ENCODE measurements around the gene CXCL1. TPM values are rescaled to one million over a fixed set of nuclear protein-coding genes. Genes with fewer than 3 reads are reported as not detected.

The CXCL1 gene
- total and polyA plus RNA-seq, 3 donors from 2014 or later = 0.74 to 1.5 TPM; not detected in 1

DNA sequence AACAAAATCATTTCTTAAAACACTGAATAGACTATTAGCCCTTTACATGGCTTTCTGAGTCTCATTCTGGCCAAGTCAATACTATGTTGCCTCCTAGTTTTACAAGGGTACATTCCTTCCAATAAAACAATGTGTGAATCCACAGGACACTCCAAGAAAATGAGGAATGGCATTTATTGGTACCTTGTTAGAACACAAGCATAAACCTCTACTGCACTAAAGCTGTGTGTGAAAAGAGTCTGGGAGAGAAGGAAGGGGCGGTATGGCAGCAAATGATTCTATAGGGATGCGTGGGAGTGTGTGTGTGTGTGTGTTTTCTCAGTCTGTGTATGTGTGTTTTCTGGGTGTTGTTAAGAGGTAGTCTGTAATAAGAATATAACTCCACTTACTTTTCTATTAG lies 48.9 kb downstream of the CXCL1 start:
- Histone ChIP-seq H3K27me3 (no peaks in the 10 kb centered on the region), H3K4me1 (no peaks in the 10 kb centered on the region), H3K27ac (no peak overlapping the region), H3K36me3 (ENCODE audit: low read depth, missing control alignments) (no peaks in the 10 kb centered on the region), H3K9me3 (no peaks in the 10 kb centered on the region), H3K4me3 (no peak overlapping the region)
- 69 to 71% methylated on average over 2 of the region's 2 CpGs for WGBS, 2 donors
- no peak for DNase-seq
- intact Hi-C loops (cut with DNase I; ENCODE audit: low total_unique reads) = no loop called here
- no peak for TF ChIP-seq POLR2A (IDR thresholded peaks at IDR 0.05)
- TF ChIP-seq, protein P1, sequence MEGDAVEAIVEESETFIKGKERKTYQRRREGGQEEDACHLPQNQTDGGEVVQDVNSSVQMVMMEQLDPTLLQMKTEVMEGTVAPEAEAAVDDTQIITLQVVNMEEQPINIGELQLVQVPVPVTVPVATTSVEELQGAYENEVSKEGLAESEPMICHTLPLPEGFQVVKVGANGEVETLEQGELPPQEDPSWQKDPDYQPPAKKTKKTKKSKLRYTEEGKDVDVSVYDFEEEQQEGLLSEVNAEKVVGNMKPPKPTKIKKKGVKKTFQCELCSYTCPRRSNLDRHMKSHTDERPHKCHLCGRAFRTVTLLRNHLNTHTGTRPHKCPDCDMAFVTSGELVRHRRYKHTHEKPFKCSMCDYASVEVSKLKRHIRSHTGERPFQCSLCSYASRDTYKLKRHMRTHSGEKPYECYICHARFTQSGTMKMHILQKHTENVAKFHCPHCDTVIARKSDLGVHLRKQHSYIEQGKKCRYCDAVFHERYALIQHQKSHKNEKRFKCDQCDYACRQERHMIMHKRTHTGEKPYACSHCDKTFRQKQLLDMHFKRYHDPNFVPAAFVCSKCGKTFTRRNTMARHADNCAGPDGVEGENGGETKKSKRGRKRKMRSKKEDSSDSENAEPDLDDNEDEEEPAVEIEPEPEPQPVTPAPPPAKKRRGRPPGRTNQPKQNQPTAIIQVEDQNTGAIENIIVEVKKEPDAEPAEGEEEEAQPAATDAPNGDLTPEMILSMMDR (IDR thresholded peaks at IDR 0.05) = no peak

DNA sequence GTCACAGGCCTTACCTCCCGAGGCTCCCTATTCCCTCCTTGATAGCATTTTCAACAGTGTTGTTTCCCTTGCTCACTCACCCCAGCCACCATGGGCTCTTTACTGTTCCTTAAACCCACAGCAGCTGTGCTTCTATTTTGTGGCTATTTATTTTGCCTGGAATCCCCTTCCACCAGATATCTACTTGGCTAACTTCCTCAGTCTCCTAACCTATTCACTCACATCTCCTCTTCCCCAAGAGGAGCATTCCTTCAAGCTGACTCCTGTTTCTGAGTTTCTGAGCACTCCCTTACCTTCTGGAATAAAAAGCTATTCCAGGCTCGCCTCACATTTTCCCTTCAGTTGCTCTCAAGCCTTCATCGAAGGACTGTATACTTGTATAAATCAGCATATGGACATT lies 50.5 kb downstream of the CXCL1 start:
- H3K36me3 ChIP-seq (ENCODE audit: low read depth, missing control alignments) = no peaks in the 10 kb centered on the region
- TF ChIP-seq POLR2A (IDR thresholded peaks at IDR 0.05) = no peak
- TF ChIP-seq, protein P1 (IDR thresholded peaks at IDR 0.05) = no peak
- no peaks in the 10 kb centered on the region for H3K4me1 ChIP-seq
- H3K9me3 ChIP-seq = no peaks in the 10 kb centered on the region
- intact Hi-C loops (cut with DNase I; ENCODE audit: low total_unique reads) = no loop called here
- no peak overlapping the region for H3K4me3 ChIP-seq
- no peaks in the 10 kb centered on the region for H3K27me3 ChIP-seq
- no peak overlapping the region for H3K27ac ChIP-seq
- WGBS, 2 donors = 92 to 93% methylated on average over 3 of the region's 3 CpGs
- DNase-seq = no peak

Other genes with a start within 250 kb of the CXCL1 start
- under 1 TPM; 0.06 to 0.08 TPM for gene RASSF6, start 249.0 kb upstream of the CXCL1 start, total RNA-seq
- 0.17 TPM for gene RASSF6, start 249.0 kb upstream of the CXCL1 start, polyA plus RNA-seq (ENCODE audit: insufficient read depth, low read depth, low replicate concordance)
- not detected for gene CXCL8, start 128.8 kb upstream of the CXCL1 start, total RNA-seq
- gene CXCL8, start 128.8 kb upstream of the CXCL1 start, polyA plus RNA-seq (ENCODE audit: insufficient read depth, low read depth, low replicate concordance) = 0.66 TPM
- gene CXCL6, start 32.7 kb upstream of the CXCL1 start, total RNA-seq = 1 to 10 TPM; 1.2 to 1.7 TPM
- 0.54 TPM for gene CXCL6, start 32.7 kb upstream of the CXCL1 start, polyA plus RNA-seq (ENCODE audit: insufficient read depth, low read depth, low replicate concordance)
- not detected for gene PF4V1, start 16.1 kb upstream of the CXCL1 start, total RNA-seq
- gene PF4V1, start 16.1 kb upstream of the CXCL1 start, polyA plus RNA-seq (ENCODE audit: insufficient read depth, low read depth, low replicate concordance) = not detected
- not detected for gene PF4, start 112.6 kb downstream of the CXCL1 start, total RNA-seq
- gene PF4, start 112.6 kb downstream of the CXCL1 start, polyA plus RNA-seq (ENCODE audit: insufficient read depth, low read depth, low replicate concordance) = 0.66 TPM
- gene PPBP, start 118.8 kb downstream of the CXCL1 start, total RNA-seq = not detected
- gene PPBP, start 118.8 kb downstream of the CXCL1 start, polyA plus RNA-seq (ENCODE audit: insufficient read depth, low read depth, low replicate concordance) = not detected
- gene CXCL5, start 129.3 kb downstream of the CXCL1 start, total RNA-seq = under 1 TPM; 0.16 to 0.37 TPM
- 0.55 TPM for gene CXCL5, start 129.3 kb downstream of the CXCL1 start, polyA plus RNA-seq (ENCODE audit: insufficient read depth, low read depth, low replicate concordance)
- under 1 TPM in 1 of 2 donors, not detected in 1; 0.68 TPM for gene CXCL3, start 169.3 kb downstream of the CXCL1 start, total RNA-seq
- gene CXCL3, start 169.3 kb downstream of the CXCL1 start, polyA plus RNA-seq (ENCODE audit: insufficient read depth, low read depth, low replicate concordance) = 1.1 TPM
- gene CXCL2, start 229.8 kb downstream of the CXCL1 start, total RNA-seq = 1 to 10 TPM; 2.6 to 4.7 TPM
- gene CXCL2, start 229.8 kb downstream of the CXCL1 start, polyA plus RNA-seq (ENCODE audit: insufficient read depth, low read depth, low replicate concordance) = 5.9 TPM